Measurements from ENCODE around the gene MPPED1. TPM values are rescaled to one million over a fixed set of nuclear protein-coding genes. Genes with fewer than 3 reads are reported as not detected.

MPPED1 gene
- polyA plus RNA-seq, 1 of the 3 experiments (the other 2 are of a cell fraction): 0.03 TPM

DNA sequence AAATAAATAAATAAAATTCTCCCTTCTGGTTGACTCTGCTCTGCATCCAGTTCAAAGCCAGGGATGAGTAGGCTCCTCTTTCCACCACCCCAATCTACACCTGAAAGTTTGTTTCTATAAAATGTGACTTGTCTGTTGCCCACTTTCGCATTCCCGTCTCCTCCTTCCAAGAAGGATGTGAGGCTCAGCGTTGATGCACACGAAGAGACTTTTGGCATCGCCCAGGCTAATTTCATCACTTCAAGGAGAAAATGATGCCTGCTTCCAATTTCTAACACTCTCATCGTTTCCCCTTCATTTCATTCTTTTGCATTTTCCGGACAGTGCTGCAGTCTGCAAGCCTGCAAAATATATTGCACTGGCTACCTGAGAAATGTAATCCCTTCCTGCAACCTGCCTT is 3.9 kb downstream of the MPPED1 start (continued):
- TF ChIP-seq, protein P1, sequence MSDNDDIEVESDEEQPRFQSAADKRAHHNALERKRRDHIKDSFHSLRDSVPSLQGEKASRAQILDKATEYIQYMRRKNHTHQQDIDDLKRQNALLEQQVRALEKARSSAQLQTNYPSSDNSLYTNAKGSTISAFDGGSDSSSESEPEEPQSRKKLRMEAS (IDR thresholded peaks at IDR 0.05; ENCODE audit: low read depth): no peak
- no peak for TF ChIP-seq TCF12 (IDR thresholded peaks at IDR 0.05)

DNA sequence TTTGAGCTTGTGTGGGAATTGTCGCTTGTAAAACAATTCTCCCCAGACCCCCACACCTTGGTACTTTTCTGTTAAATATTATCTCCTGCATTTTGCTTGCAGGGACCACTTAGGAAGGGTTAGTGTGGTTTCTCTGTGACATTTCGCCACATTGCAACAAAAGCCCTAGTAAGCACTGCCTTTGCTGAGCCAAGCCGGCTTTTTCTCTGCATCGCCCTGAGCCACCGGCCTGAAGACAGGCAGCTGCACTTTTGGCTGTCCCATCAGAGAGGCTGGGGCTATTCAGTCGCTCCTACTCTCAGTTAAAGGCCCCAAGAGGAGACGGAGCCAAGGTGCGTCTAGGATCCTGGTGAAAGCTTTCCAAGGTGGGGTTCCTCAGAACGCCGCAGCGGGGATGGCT is 5.7 kb downstream of the MPPED1 start:
- Histone ChIP-seq H3K4me3 (ENCODE audit: low read depth in 2 of 2, low read length in 1 of 2) (no peak overlapping the region), H3K27me3 (ENCODE audit: insufficient read depth) (no peaks in the 10 kb centered on the region), H2AFZ (ENCODE audit: low read depth) (no peak overlapping the region), H3K27ac (ENCODE audit: low read depth in 2 of 2, low read length in 1 of 2) (no peak overlapping the region), H3K79me2 (ENCODE audit: insufficient read depth) (no peaks in the 10 kb centered on the region), H3K9me3 (no peaks in the 10 kb centered on the region), H3K4me1 (ENCODE audit: control insufficient read depth in 1 of 2, insufficient read depth in 2 of 2, low read depth in 1 of 2, low read length in 1 of 2) (no peaks in the 10 kb centered on the region; a peak in 1 of 4 replicates), H3K9me2 (no peaks in the 10 kb centered on the region), H3K9ac (no peak overlapping the region), H3K36me3 (replicated peaks in 1 of 2; ENCODE audit: control insufficient read depth in 1 of 2, insufficient read depth in 2 of 2, low read length in 1 of 2) (no peaks in the 10 kb centered on the region), H3F3A (replicated peaks; ENCODE audit: insufficient read depth) (no peaks in the 10 kb centered on the region), H3K4me2 (no peak overlapping the region), H4K20me1 (ENCODE audit: insufficient read depth) (no peaks in the 10 kb centered on the region)
- TF ChIP-seq RFX5 (IDR thresholded peaks at IDR 0.05; ENCODE audit: low read length) (no peak), RCOR1 (IDR thresholded peaks at IDR 0.05; ENCODE audit: low read length) (no peak), NFIC (IDR thresholded peaks at IDR 0.05; ENCODE audit: borderline replicate concordance) (no peak), CHD2 (IDR thresholded peaks at IDR 0.05; ENCODE audit: low read length, partially characterized antibody) (no peak), NRF1 (IDR thresholded peaks at IDR 0.05; ENCODE audit: low read depth, low read length) (no peak), TCF12 (IDR thresholded peaks at IDR 0.05) (no peak), FOSL2 (IDR thresholded peaks at IDR 0.05; ENCODE audit: borderline replicate concordance, low read depth) (no peak)
- TF ChIP-seq, protein P2, sequence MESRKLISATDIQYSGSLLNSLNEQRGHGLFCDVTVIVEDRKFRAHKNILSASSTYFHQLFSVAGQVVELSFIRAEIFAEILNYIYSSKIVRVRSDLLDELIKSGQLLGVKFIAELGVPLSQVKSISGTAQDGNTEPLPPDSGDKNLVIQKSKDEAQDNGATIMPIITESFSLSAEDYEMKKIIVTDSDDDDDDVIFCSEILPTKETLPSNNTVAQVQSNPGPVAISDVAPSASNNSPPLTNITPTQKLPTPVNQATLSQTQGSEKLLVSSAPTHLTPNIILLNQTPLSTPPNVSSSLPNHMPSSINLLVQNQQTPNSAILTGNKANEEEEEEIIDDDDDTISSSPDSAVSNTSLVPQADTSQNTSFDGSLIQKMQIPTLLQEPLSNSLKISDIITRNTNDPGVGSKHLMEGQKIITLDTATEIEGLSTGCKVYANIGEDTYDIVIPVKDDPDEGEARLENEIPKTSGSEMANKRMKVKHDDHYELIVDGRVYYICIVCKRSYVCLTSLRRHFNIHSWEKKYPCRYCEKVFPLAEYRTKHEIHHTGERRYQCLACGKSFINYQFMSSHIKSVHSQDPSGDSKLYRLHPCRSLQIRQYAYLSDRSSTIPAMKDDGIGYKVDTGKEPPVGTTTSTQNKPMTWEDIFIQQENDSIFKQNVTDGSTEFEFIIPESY (IDR thresholded peaks at IDR 0.05; ENCODE audit: borderline replicate concordance, low read depth): no peak
- TF ChIP-seq, protein P3, sequence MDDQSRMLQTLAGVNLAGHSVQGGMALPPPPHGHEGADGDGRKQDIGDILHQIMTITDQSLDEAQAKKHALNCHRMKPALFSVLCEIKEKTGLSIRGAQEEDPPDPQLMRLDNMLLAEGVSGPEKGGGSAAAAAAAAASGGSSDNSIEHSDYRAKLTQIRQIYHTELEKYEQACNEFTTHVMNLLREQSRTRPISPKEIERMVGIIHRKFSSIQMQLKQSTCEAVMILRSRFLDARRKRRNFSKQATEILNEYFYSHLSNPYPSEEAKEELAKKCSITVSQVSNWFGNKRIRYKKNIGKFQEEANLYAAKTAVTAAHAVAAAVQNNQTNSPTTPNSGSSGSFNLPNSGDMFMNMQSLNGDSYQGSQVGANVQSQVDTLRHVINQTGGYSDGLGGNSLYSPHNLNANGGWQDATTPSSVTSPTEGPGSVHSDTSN (IDR thresholded peaks at IDR 0.05): no peak
- ChIA-PET CTCF (no interaction called here), POLR2A (no interaction called here)
- 77% methylated on average over 5 of the region's 11 CpGs for WGBS (ENCODE audit: low lambda C conversion rate)
- DNase-seq: no peak

DNA sequence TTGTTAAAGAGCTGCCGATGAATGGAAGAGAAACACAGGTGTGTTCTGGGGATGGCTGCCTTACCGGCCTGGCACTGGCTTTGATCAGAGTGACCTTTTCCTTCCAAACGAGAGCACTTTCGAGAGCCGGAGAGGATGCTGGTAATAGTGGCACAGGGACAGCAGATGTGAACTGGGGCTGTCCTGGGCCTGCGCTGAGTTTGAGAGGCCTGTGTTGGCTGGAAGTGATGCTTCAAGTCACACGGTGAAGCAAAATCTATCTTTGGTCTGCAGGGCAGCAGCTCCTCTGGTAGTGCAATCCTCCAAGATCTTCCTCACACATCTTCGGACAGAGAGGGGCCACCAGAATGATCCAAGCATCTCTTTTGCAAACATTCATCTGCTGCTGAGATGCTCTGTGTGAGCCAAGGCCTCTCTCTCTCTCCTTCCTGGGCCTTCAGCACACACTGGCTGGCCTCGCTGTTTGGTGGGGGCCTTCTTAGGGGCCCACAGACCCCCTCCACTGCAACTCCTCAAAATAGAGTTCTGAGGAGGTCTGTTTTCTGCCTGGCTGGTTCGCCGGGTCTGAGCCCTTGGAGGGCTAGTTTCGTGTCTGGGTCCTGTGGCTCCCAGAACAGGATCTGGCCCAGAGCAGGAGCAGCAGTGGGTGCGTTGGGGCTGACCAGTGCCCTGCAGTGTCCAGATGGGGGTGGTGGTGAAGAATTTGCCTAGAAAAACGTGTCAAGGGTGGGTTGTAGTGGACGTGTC is 6.4 kb downstream of the MPPED1 start:
- Histone ChIP-seq H3K9me3 (no peaks in the 10 kb centered on the region), H4K20me1 (ENCODE audit: insufficient read depth) (no peaks in the 10 kb centered on the region), H3K9ac (no peak overlapping the region), H2AFZ (ENCODE audit: low read depth) (no peak overlapping the region), H3K4me1 (ENCODE audit: control insufficient read depth in 1 of 2, insufficient read depth in 2 of 2, low read depth in 1 of 2, low read length in 1 of 2) (no peaks in the 10 kb centered on the region), H3K9me2 (no peaks in the 10 kb centered on the region), H3K4me3 (ENCODE audit: low read depth in 2 of 2, low read length in 1 of 2) (no peak overlapping the region), H3K79me2 (ENCODE audit: insufficient read depth) (no peaks in the 10 kb centered on the region), H3K27me3 (ENCODE audit: insufficient read depth) (no peaks in the 10 kb centered on the region), H3K27ac (ENCODE audit: low read depth in 2 of 2, low read length in 1 of 2) (no peak overlapping the region), H3K36me3 (replicated peaks in 1 of 2; ENCODE audit: control insufficient read depth in 1 of 2, insufficient read depth in 2 of 2, low read length in 1 of 2) (no peaks in the 10 kb centered on the region), H3K4me2 (no peak overlapping the region), H3F3A (replicated peaks; ENCODE audit: insufficient read depth) (no peaks in the 10 kb centered on the region)
- ChIA-PET CTCF (no interaction called here), POLR2A (no interaction called here)
- DNase-seq: no peak
- WGBS (ENCODE audit: low lambda C conversion rate): 57% methylated on average over 1 of the region's 15 CpGs
- TF ChIP-seq CHD2 (IDR thresholded peaks at IDR 0.05; ENCODE audit: low read length, partially characterized antibody) (no peak), RFX5 (IDR thresholded peaks at IDR 0.05; ENCODE audit: low read length) (no peak), RCOR1 (IDR thresholded peaks at IDR 0.05; ENCODE audit: low read length) (no peak), ELF1 (IDR thresholded peaks at IDR 0.05) (no peak), MXI1 (IDR thresholded peaks at IDR 0.05; ENCODE audit: low read depth, low read length) (no peak), RAD21 (IDR thresholded peaks at IDR 0.05; ENCODE audit: low read length) (no peak)
